Endothelial cell of umbilical vein (primary cell): ENCODE measurements around the gene SLC25A48. TPM values are rescaled to one million over a fixed set of nuclear protein-coding genes. Genes with fewer than 3 reads are reported as not detected.

Experiments used
- BruUV-seq: library from RNA; stranded (reverse); fragments of 400-500 nt; replicated peaks from 2 replicates; lab custom pipeline; 2021; lab: Mats Ljungman, UMichigan
- CTCF ChIA-PET: fragments of 300-600, 350-600 bp; sonication (Branson Sonifier 250); formaldehyde crosslinking; loops from one replicate; lab custom pipeline; 2021; ENCODE audit warnings: antibody characterized with exemption, inconsistent platforms; lab: Charles Lee
- POLR2A ChIA-PET: fragments of 300-600, 350-600 bp; sonication (Branson Sonifier 250); formaldehyde crosslinking; loops from one replicate; lab custom pipeline; 2021; ENCODE audit warnings: antibody characterized with exemption, inconsistent platforms; lab: Charles Lee
- DNase-seq: peaks from one replicate; pipeline ENCODE4 v3.0.0-alpha.2; 2011; ENCODE audit warnings: low read depth, low spot score
- FAIRE-seq: peaks from 2 replicates; lab custom pipeline; 2011; peaks lifted over from hg19 to GRCh38; lab: Jason Lieb, UNC
- H2AFZ ChIP-seq: 2 replicates; pipeline ENCODE4 v1.6.0; 2012; ENCODE audit warnings: low read depth, low read length, control low read depth, inconsistent platforms
- H3K27ac ChIP-seq: 2 replicates; pipeline ENCODE4 v1.5.1; 2011; ENCODE audit warnings: low read depth, mild to moderate bottlenecking, control low read depth, low read length, moderate library complexity; ENCODE audit not compliant: insufficient read depth
- H3K27me3 ChIP-seq, 2 experiments: 2 replicates each; pipeline versions ENCODE4 v1.6.0 to v1.6.1; 2011; ENCODE audit warnings: low read length in 2 of 2, mixed read lengths in 1 of 2; ENCODE audit not compliant: control insufficient read depth in 2 of 2, insufficient read depth in 2 of 2
- H3K36me3 ChIP-seq, 2 experiments: 2 replicates in 1 of 2; 3 replicates in 1 of 2; pipeline ENCODE4 v1.5.1; 2011; ENCODE audit warnings: low read length in 2 of 2, mild to moderate bottlenecking in 1 of 2, moderate library complexity in 1 of 2; ENCODE audit not compliant: control insufficient read depth in 2 of 2, insufficient read depth in 2 of 2; ENCODE audit errors: extremely low read depth in 1 of 2
- H3K4me1 ChIP-seq: 3 replicates; pipeline ENCODE4 v1.5.1; 2011; ENCODE audit warnings: mild to moderate bottlenecking, low read length; ENCODE audit not compliant: control insufficient read depth, insufficient read depth; ENCODE audit errors: extremely low read depth
- H3K4me2 ChIP-seq: 2 replicates; pipeline ENCODE4 v1.6.1; 2011; ENCODE audit warnings: low read length, control low read depth, mixed read lengths; ENCODE audit not compliant: insufficient read depth
- H3K4me3 ChIP-seq, 3 experiments: fragments of 200-600 bp in 1 of 3; sonication (generic), shearing (Covaris generic) in 1 of 3; replicated peaks in 1 of 3; 2 replicates each; pipeline ENCODE4 v1.5.1; 2011 to 2016; ENCODE audit warnings: control low read depth in 3 of 3, low read length in 3 of 3, mild to moderate bottlenecking in 2 of 3, inconsistent platforms in 1 of 3, low read depth in 1 of 3, moderate library complexity in 1 of 3; ENCODE audit not compliant: insufficient read depth in 1 of 3
- H3K79me2 ChIP-seq: 2 replicates; pipeline ENCODE4 v1.6.0; 2012; ENCODE audit warnings: low read length, inconsistent platforms; ENCODE audit not compliant: control insufficient read depth, insufficient read depth
- H3K9ac ChIP-seq: replicated peaks from 2 replicates; pipeline ENCODE3; 2011; ENCODE audit warnings: low read length, control low read depth; ENCODE audit not compliant: insufficient read depth; ENCODE audit errors: extremely low read depth
- H3K9me1 ChIP-seq: replicated peaks from 3 replicates; pipeline ENCODE4 v1.6.0; 2011; ENCODE audit warnings: mild to moderate bottlenecking, low read length; ENCODE audit not compliant: control insufficient read depth, insufficient read depth; ENCODE audit errors: extremely low read depth
- H3K9me3 ChIP-seq: replicated peaks from 2 replicates; pipeline ENCODE4 v1.5.1; 2012; ENCODE audit warnings: low read length, inconsistent platforms; ENCODE audit not compliant: control insufficient read depth, insufficient read depth
- H4K20me1 ChIP-seq: replicated peaks from 2 replicates; pipeline ENCODE3; 2011; ENCODE audit warnings: mild to moderate bottlenecking, low read length; ENCODE audit not compliant: control insufficient read depth, insufficient read depth; ENCODE audit errors: extremely low read depth
- EZH2 ChIP-seq: IDR thresholded peaks from 2 replicates; pipeline ENCODE4 v1.6.1; 2012; ENCODE audit warnings: borderline replicate concordance, low read depth, mild to moderate bottlenecking, moderate library complexity, low read length, inconsistent platforms; ENCODE audit not compliant: severe bottlenecking
- FOS ChIP-seq: IDR thresholded peaks from 2 replicates; pipeline ENCODE4 v1.6.1; 2011; ENCODE audit warnings: mild to moderate bottlenecking, low read length, moderate library complexity, borderline replicate concordance; ENCODE audit not compliant: insufficient read depth
- JUN ChIP-seq: IDR thresholded peaks from 2 replicates; pipeline ENCODE4 v1.6.1; 2011; ENCODE audit warnings: borderline replicate concordance, low read depth; ENCODE audit not compliant: insufficient read length, insufficient read depth
- MAX ChIP-seq: IDR thresholded peaks from 2 replicates; pipeline ENCODE4 v1.6.1; 2011; ENCODE audit not compliant: insufficient read depth, insufficient read length
- POLR2AphosphoS5 ChIP-seq: IDR thresholded peaks from 2 replicates; pipeline ENCODE4 v1.6.1; 2012; ENCODE audit warnings: low read depth, mild to moderate bottlenecking, control low read depth, low read length, moderate library complexity; ENCODE audit not compliant: insufficient read depth
- dilution Hi-C: fragments of 300-500 bp; cut with MboI; formaldehyde crosslinking; loops from one replicate; pipeline ENCODE4 v1.15.0; 2019; ENCODE audit warnings: low sequenced_read_pairs; ENCODE audit not compliant: extremely low pct_ligation_motif_present
- intact Hi-C: fragments of 100-400 bp; cut with micrococcal nuclease; formaldehyde crosslinking; loops from one replicate; pipeline ENCODE4 v1.10.0; 2022
- polyA plus RNA-seq, 4 experiments: library from polyadenylated mRNA; depleted of rRNA in 3 of 4; stranded (reverse) in 3 of 4; unstranded in 1 of 4; fragments of >200 nt; gene quantifications; 2 replicates each; pipeline versions ENCODE4 v1.2.1 to v1.2.3, GENCODE V29; 2011 to 2012; ENCODE audit warnings: missing spikeins in 1 of 4
- total RNA-seq: library from RNA; stranded (reverse); gene quantifications from 2 replicates; pipeline ENCODE4 v1.2.3, GENCODE V29; 2021
- TF ChIP-seq, protein P1 (sequence below), 2 donors: IDR thresholded peaks; 1 replicate in 1 of 2; 2 replicates in 1 of 2; pipeline ENCODE4 v1.5.1; 2011; ENCODE audit warnings: low read length in 2 of 2, mild to moderate bottlenecking in 2 of 2, moderate library complexity in 2 of 2, control low read depth in 1 of 2, inconsistent platforms in 1 of 2, low read depth in 1 of 2; ENCODE audit not compliant: insufficient read depth in 1 of 2; ENCODE audit errors: extremely low read depth in 1 of 2

Gene SLC25A48
- total and polyA plus RNA-seq, 2 donors (not counting 3 experiments of a cell fraction or from before 2014, with no cell fraction given) = not detected

DNA sequence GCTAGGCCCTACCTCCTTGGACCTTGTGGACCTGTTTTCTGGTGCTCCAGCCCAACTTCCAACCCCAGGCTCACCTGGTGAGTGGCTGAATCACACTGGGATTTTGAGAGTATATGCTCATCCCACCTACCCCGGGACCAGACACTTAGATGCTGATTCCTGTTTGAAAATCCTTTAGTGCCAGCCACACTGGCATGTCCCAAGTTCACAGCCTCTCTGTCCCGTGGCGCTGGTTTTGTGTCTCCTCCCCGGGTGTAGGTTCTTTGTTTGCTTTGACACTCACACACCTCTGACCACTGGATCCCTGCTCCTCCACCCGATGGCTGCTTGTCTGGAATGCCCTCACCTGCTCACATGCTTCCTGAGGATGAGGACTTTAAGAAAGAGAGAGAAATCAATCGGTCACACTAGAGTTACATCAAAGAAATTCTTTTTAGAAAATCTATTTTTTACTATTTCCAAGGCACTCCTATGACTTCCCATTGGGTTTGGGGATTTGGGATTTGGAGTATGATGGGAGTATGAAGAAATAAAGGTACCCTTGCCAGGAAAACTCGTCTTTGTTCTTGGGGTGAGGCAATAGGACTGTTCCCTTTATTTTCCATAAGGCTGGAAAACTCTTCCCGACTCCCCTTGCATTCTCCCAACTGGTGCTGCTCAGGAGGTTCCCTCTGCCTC lies 7.3 kb upstream of the SLC25A48 start:
- no peaks in the 10 kb centered on the region for H3K36me3 ChIP-seq
- no peak overlapping the region for H3K4me2 ChIP-seq
- TF ChIP-seq FOS (no peak), MAX (no peak), POLR2AphosphoS5 (no peak), JUN (no peak), EZH2 (no peak)
- TF ChIP-seq, protein P1, sequence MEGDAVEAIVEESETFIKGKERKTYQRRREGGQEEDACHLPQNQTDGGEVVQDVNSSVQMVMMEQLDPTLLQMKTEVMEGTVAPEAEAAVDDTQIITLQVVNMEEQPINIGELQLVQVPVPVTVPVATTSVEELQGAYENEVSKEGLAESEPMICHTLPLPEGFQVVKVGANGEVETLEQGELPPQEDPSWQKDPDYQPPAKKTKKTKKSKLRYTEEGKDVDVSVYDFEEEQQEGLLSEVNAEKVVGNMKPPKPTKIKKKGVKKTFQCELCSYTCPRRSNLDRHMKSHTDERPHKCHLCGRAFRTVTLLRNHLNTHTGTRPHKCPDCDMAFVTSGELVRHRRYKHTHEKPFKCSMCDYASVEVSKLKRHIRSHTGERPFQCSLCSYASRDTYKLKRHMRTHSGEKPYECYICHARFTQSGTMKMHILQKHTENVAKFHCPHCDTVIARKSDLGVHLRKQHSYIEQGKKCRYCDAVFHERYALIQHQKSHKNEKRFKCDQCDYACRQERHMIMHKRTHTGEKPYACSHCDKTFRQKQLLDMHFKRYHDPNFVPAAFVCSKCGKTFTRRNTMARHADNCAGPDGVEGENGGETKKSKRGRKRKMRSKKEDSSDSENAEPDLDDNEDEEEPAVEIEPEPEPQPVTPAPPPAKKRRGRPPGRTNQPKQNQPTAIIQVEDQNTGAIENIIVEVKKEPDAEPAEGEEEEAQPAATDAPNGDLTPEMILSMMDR (IDR thresholded peaks at IDR 0.05; ENCODE audit: extremely low read depth in 1 of 2, insufficient read depth in 1 of 2, low read depth in 1 of 2, low read length in 2 of 2) = no peak
- H3K27me3 ChIP-seq = no peaks in the 10 kb centered on the region
- no peaks in the 10 kb centered on the region for H4K20me1 ChIP-seq
- H3K4me1 ChIP-seq = no peaks in the 10 kb centered on the region
- no peak overlapping the region for H2AFZ ChIP-seq
- no peak overlapping the region for H3K4me3 ChIP-seq
- POLR2A ChIA-PET = no interaction called here
- DNase-seq (no peak), FAIRE-seq (no peak)
- no TSS peak for BruUV-seq
- no peaks in the 10 kb centered on the region for H3K79me2 ChIP-seq
- no peaks in the 10 kb centered on the region for H3K9me3 ChIP-seq
- no peak overlapping the region for H3K9ac ChIP-seq
- dilution Hi-C loops (loop anchor here (25.0 kb wide), 2 partner anchors 90 to 240 kb away; partner anchors contain the start of gene CXCL14), intact Hi-C loops (no loop called here)
- no peaks in the 10 kb centered on the region for H3K9me1 ChIP-seq
- H3K27ac ChIP-seq = no peak overlapping the region
- CTCF ChIA-PET = interaction anchor here (1.0 to 2.4 kb wide), 3 partner anchors 266 to 361 kb away, joined by 4 to 31 read pairs (median 12); no protein-coding TSS in a partner anchor
